GM21737 (cell line): Measurements from ENCODE around the gene MAGEL2.

ENCODE experiments used
- ATAC-seq: cut with Tn5 transposase; IDR thresholded peaks from one replicate; pipeline ENCODE4 v1.9.1; 2021; ENCODE audit warnings: mild to moderate bottlenecking, moderate library complexity; ENCODE audit not compliant: unreplicated experiment

The MAGEL2 gene

DNA sequence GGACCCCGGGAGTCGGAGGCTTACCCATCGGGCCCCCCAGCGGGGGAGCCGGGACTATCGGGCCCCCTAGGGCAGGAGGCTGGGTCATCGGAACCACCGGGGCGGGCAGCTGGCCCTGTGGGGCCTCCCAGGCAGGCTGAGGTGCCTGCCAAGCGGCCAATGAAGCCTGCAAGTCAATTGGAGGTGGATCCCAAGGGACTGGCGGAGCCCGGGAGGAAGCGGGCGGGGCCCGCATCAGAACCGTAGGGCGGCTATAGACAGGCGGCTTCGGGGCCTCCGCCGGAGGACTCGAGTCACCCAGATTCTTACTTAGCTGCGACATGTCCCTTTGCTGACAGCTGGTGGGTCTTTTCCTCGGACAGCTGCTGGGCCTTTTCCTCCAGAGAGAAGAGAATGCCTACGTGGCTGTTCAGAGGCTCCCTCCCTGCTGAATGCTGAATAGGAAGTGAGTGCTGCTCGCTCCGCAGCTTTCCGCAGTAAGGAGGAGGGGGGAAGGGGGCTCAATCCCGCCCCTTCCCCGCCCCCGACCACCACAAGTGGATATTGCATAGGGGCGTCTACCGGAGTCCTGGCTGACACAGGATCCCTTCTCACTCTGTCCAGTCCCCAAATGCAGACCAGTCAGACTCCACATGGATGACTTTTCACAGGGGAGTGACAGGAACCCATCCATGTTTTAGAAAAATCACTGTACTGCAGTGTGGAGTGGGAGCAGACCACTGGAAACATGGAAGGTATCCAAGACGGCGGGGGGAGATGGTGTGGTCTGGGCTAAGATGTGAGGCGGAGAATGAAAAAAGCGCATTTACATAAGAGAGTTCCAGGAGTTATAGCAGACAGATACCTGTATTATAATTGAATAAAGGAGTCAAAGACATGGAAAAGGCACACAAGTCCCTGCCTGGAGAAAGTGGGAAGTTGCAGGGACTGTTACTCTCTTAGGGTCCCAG, at the start of gene MAGEL2:
MAGEL2 (minus strand) TSS at position 447 of the 950 bp plus-strand sequence; CDS start at position 322, 125 bp downstream.
- ATAC-seq: no peak

DNA sequence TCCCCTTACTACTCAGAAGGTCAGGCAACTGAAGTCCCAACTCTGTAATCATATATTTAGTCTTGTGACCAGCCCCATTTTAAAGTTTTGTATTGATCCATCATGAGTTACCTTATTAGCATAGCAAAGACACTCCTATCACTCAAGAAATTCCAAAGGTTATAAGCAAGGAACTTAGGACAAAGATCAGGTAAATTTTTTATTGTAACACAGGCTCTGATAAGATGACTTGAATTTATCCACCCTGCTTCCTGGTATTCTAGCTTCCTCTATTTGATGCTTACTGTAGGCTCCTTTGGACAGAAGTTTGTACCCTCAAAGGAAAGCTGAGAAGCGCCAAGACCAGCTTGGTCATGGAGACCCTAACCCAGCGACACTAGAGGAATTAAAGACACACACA, 47.6 kb upstream of the MAGEL2 start:
- ATAC-seq: no peak

DNA sequence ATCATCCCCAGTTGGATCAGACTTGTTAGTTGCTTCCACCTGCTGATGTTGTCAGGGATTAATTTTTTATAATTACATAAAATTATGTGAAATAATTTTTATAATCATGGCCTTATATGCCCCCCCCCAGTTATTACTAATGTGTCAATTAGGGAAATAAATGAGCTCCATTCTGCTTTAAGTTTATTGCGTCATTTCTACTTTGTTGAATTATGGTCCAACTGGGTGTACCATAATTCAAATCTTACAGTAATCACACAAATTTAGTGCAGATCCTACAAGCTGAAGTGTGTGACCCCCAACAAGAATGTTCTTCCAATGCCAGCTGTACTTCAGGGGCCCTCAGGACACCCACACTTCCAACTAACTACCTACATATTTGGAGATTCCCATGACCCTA, 46.9 kb upstream of the MAGEL2 start:
- ATAC-seq: no peak

DNA sequence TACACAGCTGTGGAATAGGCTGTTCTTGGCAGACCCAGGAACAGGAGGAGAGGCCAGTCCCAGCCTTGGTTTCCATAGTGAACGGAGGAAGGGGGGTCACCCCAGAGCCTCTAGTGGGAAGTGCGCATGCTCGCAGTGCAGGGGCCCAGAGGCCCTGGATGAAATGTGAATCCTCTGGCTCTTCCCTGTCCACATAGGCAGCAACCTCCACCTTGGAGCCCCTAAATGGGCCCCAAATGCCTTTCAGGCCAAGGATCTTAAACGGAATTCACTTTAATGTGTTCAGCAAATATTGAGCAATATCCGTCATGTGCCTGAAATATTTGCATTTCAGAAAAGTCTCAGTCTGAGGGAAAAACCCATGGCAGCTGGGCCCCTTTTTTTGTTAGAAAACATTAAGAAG, 42.8 kb upstream of the MAGEL2 start:
- no peak for ATAC-seq

DNA sequence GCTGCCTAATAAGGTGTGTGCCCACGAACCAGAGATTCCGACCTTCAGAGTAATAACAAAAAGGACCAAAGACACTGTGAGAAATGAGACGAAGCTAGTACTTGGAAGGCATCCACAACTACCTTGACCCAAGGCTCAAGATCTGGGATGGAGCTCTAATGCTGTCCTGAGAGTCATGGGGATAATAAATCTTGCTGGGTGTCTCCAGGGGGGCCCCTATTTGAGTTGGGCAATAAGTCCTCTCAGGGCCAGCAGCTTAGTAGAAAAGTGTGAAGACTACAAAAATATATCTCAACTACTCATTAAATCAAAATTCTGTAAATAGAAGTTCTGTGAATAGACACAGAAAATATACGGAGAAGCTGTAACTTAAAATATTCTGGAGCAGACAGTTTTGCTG, 42.3 kb upstream of the MAGEL2 start:
- ATAC-seq: no peak

DNA sequence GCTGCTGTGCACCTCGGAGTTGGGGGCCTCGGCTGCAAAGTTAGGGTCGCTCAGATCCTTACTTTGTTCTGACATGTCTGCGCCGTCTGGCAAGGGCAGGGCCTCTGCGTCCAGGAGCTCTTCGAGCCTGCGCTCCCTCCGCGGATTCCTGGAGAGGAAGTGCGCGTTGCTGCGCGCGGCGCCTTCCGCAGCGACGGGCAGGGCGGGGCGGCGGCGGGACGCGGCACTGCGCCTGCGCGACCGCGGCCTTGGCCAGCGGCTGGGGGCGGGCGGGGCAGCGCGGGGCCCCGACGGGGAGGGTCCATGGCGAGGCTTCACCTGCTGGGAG, 39.4 kb upstream of the MAGEL2 start, which contains the start of gene NDN:
NDN (minus strand) TSS at position 163 of the 328 bp plus-strand sequence; CDS start at position 75, 88 bp downstream.
- no peak for ATAC-seq

DNA sequence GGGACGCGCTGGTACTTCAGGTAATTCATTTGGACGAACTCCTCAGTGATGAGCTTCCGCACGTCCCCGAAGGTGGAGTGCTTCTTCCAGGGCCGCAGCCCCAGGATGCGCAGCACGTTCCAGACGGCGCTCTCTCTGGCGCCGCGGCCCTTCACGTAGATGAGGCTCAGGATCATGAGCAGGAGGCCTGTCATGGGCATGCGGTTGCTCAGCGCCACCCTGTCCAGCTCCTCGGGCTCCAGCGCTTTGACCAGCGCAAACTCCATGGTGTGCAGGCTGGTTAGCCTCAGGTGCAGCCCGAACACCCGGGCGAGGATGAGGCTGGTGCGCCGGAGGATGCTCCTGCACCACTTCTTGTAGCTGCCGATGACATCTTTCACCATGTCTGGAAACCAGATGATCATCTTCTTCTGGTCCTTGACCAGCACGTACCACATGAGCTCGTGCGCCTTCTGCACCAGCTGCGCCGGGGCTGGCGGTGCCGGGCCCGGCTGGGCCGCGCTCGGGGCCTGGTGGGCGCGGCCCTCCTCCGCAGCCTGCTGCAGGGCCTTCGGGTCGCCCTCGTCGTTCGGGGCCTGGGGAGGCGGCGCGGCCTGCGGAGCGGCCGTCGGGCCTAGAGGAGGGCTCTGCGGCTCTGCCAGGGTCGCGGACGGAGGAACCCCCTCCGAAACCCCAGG, 38.9 kb upstream of the MAGEL2 start:
- ATAC-seq: no peak

DNA sequence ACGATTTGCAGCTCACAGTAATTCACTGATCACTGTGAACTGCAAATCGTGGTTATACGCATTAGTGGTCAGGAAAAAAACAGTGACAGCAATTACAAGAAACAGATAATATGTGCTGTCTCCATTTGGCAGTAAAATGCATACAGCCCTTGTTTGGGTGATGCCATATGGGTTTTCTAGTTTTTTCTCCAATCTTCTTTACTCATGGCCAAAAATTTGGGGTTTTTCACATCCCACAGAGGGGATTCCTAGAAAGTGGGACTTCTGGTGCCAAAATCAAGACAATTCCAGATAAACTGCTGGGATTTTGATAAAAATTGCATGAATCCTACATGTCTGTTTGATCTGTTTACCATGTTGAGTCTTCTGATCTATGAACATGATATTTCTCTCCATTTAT, 23.8 kb upstream of the MAGEL2 start:
- ATAC-seq: no peak

DNA sequence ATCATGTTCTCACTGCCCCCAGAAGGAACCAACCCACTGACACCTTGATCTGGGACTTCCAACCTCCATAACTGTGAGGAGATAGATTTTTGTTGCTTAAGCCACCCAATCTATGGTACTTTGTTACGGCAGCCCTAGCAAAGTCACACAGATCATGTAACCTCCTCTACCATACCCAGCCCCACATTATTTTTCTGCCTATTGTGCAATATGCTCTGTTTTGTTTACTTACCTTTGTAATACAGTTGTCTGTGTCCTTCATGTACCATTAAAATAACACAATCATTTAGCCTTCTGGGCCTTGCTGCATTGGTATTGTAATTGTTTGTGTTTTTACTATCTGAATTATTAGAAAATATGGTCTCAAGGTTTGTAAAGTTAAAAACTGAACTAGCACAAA, 23.3 kb upstream of the MAGEL2 start:
- no peak for ATAC-seq

DNA sequence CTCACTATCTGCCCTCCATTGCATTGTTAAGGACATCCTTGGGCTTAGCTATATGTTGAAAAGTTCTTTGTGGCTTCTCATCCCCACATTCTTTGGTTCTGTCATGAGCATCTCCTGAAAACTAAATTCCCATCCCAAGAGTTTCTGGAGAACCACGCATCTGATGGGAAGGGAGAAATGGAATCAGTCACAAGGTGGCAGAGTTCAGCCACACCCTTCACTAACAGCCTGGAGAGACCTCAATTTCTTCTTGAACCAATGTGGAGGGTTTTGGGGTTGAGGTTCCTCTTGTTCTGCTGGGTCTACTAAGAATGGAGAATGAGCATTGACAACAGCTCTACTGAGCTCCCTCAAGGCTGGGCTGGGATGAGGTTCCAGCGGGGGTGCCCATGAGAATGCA, 15.6 kb upstream of the MAGEL2 start:
- ATAC-seq: no peak

DNA sequence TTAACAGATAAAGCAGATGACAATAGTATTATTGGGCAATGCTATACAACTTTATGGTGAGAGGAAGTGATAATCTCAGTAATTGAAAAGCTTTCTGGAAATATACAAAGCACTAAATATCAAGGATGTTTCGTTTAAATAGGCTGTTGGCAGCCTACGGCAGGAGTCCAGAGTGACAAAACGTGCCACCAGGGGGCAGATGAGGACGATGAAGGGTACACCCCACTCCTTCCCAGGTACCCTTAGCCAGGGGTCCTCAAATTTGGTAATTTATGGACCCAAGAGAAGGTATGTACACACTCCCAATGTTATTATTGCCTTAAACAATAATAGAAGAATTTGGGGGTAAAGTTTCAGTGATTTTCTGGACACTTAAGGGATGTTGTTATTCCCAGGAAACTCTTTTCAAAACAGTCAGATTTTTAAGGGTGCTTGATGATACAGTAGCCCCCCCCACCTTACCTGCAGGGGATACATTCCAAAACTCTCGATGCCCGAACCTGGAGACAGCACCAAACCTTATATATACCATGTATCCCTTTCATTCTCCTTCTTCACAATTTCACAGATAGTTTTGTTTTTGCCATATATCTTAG, 1.4 kb upstream of the MAGEL2 start:
- ATAC-seq: no peak

DNA sequence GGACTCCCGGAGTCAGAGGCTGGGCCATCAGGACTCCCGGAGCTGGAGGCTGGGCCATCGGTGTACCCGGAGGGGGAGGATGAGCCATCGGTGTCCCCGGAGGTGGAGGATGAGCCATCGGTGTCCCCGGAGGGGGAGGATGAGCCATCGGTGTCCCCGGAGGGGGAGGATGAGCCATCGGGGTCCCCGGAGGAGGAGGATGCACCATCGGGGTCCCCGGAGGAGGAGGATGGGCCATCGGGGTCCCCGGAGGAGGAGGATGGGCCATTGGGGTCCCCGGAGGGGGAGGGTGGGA, 719 bp downstream of the MAGEL2 start:
- no peak for ATAC-seq

DNA sequence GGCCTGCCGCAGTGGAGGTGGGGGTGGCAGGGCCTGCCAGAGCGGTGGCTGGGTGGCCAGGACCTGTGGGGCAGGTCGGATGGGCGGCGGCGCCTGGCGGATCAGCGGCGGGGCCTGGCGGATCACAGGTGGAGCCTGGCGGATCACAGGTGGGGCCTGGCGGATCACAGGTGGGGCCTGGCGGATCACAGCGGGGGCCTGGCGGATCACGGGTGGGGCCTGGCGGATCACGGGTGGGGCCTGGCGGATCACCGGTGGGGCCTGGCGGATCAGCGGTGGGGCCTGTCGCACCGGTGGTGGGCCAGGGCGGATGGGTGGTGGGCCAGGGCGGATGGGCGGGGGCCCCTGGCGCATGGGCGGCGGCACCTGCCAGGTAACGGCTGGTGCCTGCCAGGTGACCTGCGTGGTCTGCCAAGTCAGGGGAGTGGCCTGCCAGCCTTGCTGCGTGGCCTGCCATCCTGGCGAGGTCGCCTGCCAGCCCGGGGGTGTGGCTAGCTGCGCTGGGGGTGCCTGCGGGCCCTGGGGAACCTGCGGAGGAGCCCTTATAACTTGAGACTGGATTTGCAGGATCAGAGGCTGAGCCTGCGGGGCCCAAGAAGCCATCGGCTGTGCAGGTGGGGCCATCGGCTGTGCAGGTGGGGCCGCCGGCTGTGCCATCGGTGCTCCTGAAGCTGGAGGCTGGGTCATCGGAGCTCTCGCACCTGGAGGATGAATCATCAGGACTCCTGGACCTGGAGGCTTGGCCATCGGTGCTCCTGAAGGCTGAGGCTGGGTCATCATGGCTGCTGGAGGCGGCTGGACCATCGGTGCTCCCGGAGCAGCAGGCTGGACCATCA, 1.3 kb downstream of the MAGEL2 start:
- ATAC-seq: no peak

DNA sequence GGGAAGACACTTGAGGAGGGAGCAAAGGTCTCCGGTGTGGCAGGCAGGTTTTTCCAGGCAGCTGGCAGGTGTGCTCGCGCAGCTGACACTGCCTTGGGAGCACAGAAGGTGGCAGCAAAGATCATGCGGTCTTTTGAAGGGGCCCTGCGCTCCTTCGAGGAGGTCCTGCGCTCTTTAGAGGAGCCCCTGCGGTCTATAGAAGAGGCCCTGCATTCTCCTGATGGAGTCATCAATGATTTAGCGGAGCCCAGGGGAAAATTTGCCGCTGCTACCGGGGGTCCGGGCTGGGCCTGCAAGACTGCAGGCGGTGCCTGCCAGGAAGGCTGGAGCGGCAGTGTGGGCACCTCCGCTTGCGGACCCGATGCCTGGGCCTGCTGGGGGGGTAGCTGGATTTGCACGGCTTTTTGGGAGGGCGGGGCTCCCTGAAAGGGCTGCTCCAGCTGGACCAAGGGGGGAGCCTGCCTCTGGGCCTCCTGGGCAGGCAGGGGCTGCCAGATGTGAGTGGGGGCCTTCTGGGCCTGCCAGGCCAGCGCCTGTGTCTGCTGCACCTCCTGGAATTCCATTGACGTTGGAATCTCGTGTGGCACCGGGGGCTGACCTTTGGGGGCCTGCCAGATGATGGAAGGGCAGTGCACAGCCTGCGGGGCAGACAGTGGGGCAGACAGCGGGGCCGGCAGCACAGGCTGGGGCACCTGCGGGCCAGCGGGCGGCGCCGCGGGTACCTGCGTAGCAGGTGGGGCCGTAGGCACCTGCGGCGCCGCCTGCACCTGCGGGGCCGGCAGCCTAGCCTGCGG, 2.1 kb downstream of the MAGEL2 start:
- ATAC-seq: no peak

DNA sequence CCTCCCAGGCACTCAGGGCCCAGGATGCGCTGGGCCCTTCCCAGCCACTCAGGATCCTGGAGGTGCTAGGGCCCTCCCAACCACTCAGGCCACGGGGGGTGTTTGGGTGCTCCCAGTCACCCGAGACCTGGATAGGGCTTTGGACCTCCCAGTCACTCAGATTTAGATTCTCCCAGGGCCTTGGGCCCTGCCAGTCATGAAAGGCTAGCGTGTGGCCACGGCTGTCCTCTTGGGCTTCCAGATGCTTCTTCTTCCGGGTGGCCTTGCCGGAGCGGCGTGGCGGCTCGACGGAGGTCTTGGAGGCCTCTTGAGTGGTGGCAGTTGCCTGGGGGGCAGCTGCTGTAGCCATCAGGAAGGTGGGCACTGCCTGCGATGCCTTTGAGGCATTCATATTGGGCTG, 2.8 kb downstream of the MAGEL2 start:
- ATAC-seq: no peak

DNA sequence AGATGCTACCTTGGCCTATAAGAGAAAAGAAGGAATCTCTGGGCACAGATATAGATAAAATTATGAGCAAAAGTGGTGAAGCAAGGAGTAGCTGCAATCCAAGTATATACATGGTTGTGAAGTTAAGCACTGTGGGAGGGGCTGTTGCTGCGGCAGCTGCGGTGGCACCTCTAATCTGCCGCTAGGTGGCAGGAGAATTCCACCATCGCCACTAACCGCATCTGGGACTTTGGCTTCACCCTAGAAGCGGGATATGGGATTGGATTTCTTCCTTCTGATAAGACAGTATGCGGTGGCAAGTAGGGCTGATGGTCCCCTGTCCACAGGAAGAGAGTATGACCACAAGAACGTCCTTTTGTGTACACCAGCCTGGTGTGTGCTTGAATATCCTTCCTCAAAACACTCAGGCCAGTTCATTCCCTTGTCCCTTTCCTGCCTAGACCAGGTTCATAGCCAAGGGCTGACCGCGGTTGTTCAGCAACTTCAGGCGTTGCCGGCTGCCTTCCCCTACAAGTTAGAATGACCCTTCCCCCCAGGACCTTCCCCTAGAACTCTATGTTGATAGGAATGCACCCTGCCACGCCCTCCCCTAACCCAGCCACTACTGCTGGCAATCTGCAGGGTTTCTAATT, 5.1 kb downstream of the MAGEL2 start:
- no peak for ATAC-seq

DNA sequence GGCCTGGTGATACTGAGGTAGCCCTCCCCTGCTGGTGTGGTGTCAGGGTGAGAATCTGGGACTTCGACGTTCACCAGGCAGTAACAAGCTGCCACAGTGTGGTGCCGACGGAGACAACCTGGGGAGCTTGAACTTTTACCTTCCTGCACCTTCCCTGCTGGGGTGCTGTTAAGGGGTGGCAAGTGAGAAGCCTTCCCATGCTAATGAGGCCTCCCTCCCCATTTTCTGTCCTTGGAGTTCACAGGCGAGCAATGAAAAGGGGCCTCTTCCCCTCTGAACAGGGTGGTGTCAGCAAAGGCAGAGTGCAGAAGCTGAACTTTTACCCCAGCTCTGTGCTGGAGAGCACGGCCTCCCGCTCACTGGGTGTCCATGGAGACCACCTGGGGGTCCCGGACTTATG, 13.5 kb downstream of the MAGEL2 start:
- ATAC-seq: no peak

DNA sequence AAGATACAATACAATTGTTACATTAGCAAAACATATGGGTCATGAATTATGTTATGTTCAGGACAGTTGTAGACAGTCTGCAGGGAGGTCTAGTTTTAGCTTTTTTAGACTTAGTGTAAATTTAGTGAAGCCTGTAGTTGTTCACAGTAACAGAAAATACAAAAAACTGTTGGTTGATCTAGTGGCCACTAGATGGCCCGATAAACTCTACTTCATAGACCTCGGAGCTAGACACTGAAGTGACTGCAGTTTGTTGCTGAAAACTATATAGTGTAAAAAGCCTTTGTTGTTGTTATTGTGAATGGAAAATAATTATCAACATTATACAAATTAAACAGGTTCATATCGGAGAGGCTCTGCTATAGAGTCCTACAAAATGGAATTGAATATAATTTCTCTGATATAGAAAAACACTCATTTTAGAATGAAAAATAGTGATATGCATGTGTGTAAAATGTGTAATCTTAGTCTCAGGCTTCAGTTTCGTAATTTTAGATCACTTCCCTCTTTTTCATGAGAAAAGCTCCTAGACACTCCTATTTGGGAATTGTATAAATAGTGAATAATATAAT, 18.3 kb downstream of the MAGEL2 start:
- no peak for ATAC-seq

DNA sequence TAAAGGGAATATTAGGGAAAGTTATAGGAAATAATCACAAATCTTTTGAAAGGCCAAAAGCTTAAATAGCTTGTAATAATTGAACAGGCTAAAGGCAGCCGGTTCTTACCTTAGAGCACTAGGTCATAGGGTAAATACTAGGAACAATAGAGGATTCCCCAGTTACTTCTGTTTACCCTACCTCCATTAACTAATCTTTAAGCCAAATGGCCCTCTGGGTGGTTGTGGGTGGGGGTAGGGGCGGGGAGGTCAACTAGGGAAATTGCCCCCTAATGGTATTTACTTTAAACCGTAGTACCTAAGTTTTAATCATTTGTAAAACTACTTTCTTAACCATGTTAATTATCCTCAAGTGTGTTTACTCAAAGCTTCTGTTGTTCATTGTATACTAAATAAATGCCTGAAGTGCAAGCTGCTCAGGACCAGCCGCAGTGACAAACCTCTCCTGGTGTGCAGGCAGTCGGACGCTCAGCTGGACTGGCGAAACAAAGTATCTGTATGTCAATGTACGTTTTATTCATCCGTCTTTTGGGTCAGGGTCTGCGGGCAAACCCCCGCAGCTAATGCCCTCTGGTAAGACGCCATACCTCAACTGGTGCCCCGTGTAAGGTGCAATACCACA, 18.9 kb downstream of the MAGEL2 start:
- ATAC-seq: no peak
